ENCODE measurements around the gene PNPLA7. TPM values are rescaled to one million over a fixed set of nuclear protein-coding genes. Genes with fewer than 3 reads are reported as not detected.
A peak's percentile ranks its signal among the peaks of the same experiment; 100 is the strongest.

Gene PNPLA7
- total RNA-seq, 3 donors from 2014 or later (not counting 1 experiment from before 2014, with no cell fraction given): 4.3 to 6.4 (median 4.9) TPM

DNA sequence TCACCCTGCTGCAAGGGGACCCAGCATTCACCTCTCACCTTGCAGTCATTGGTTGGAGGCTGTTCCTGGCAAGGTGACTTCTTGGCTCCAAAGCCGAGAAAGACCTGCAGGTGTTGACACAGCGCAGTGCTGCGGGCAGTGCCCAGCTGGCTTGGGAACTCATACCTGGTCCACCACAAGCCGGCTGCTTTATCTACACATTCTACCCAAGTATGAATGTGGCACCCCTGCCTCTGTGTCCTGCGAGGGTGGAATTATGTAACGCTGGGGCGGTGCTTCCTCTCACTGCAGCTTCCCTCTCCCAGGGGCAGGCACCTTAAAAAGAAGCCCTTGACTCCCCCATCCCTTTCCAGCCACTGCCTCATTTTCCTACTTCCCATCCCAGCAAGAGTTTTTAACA, 42.6 kb upstream of the PNPLA7 start:
- Mint-ChIP-seq H3K27me3 (ENCODE audit: low read depth in 2 of 2) (no peaks in the 10 kb centered on the region), H3K4me3 (peak overlapping the region; percentile 4), H3K36me3 (no peaks in the 10 kb centered on the region), H3K27ac (no peak overlapping the region), H3K4me1 (peaks cover 4 to 10% of the 10 kb centered on the region in 2 donors), H3K9me3 (no peaks in the 10 kb centered on the region)
- Histone ChIP-seq H3K4me1 (ENCODE audit: control insufficient read depth, insufficient read depth, low read length) (peaks cover 17% of the 10 kb centered on the region), H3K27ac (ENCODE audit: low read length) (no peak overlapping the region), H3K9me3 (ENCODE audit: control insufficient read depth, insufficient read depth, low read length) (no peaks in the 10 kb centered on the region), H3K27me3 (ENCODE audit: control insufficient read depth, insufficient read depth, low read length) (no peaks in the 10 kb centered on the region), H3K36me3 (ENCODE audit: control insufficient read depth, insufficient read depth, low read length) (peaks cover 5% of the 10 kb centered on the region), H3K4me3 (ENCODE audit: low read length) (no peak overlapping the region)
- DNase-seq: no peak
- no peak for TF ChIP-seq CTCF (IDR thresholded peaks at IDR 0.05)
- ATAC-seq: no peak
- intact Hi-C loops (cut with micrococcal nuclease): no loop called here
- 76% methylated on average over 7 of the region's 7 CpGs for WGBS (ENCODE audit: insufficient coverage)

DNA sequence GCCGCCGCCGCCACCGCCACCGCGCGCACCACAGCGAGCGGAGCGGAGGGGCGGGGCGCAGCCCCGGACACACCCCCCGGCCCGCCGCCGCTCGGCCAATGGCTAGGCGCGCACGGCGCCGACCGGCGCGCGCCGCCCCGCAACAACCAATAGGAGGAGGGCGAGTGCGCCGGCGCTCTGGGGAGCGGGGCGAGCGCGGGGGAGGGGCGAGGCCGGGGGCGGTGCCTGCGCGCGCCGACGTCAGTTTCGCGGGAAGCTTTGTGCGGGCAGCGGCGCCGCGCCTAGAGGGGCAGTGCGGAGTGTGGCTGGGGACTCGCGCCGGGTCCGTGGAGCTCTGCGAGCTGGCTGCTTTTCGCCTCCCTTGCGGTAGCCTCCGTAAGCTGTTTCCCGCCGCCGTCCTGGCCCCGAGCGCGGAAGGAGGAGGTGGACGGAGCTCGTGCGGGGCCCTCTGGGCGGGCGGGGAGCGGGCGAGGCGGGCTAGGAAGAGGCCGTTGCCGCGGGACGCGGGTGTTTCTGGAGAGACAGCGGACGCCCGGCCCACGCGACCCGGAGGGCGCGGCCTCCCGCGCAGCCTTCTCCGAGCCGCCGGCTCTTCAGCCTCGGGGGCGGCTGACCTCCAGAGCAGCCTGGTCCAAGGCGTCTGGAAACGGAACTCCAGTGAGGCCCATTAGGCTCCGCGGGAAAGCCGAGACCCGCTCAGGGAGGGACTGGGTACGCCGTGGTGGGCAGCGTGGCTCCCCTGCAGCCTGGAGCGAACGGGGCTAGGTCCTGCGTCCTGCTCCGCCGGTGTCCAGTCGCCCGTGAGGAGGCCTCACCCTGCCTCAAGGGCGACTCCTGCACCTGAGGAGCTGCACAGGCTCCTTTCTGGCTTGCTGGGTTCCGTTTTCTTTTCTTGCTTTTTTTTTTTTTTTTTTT, 40.5 kb upstream of the PNPLA7 start, which contains the start of gene ZMYND19:
Gene ZMYND19 (minus strand): TSS at position 44 of the 915 bp plus-strand sequence. CDS start 249 bp downstream, outside the sequence.
- ATAC-seq (peak; percentile 96 to 99 (median 96)), DNase-seq (peak; percentile 91 to 96)
- WGBS (ENCODE audit: insufficient coverage): under 1% methylated on average over 113 of the region's 113 CpGs
- Histone ChIP-seq H3K36me3 (ENCODE audit: control insufficient read depth, insufficient read depth, low read length) (peaks cover 20% of the 10 kb centered on the region), H3K27ac (ENCODE audit: low read length) (peak within 1 kb of the TSS; percentile 57), H3K4me3 (ENCODE audit: low read length) (peak within 1 kb of the TSS; percentile 72), H3K9me3 (ENCODE audit: control insufficient read depth, insufficient read depth, low read length) (no peaks in the 10 kb centered on the region), H3K4me1 (ENCODE audit: control insufficient read depth, insufficient read depth, low read length) (peaks cover 17% of the 10 kb centered on the region), H3K27me3 (ENCODE audit: control insufficient read depth, insufficient read depth, low read length) (no peaks in the 10 kb centered on the region)
- H3K27me3 Mint-ChIP-seq (ENCODE audit: low read depth in 2 of 2): no peaks in the 10 kb centered on the region
- H3K9me3 Mint-ChIP-seq: no peaks in the 10 kb centered on the region
- H3K4me1 Mint-ChIP-seq: peaks cover 6 to 14% of the 10 kb centered on the region in 2 donors
- TF ChIP-seq CTCF (IDR thresholded peaks at IDR 0.05): no peak
- peak within 1 kb of the TSS; percentile 94 for H3K4me3 Mint-ChIP-seq
- intact Hi-C loops (cut with micrococcal nuclease): loop anchor here (2.0 kb wide), 1 partner anchor 14 kb away; the partner anchor contains the start of gene ARRDC1
- H3K36me3 Mint-ChIP-seq: no peaks in the 10 kb centered on the region
- H3K27ac Mint-ChIP-seq: peak within 1 kb of the TSS; percentile 82 to 92

GRCh38 chr9:137590123-137590468, 39.9 kb upstream of the PNPLA7 start:
- H3K9me3 Mint-ChIP-seq: no peaks in the 10 kb centered on the region
- peak overlapping the region in 1 of 2 donors; percentile 92 for H3K27ac Mint-ChIP-seq
- Histone ChIP-seq H3K9me3 (ENCODE audit: control insufficient read depth, insufficient read depth, low read length) (no peaks in the 10 kb centered on the region), H3K36me3 (ENCODE audit: control insufficient read depth, insufficient read depth, low read length) (peaks cover 22% of the 10 kb centered on the region), H3K27me3 (ENCODE audit: control insufficient read depth, insufficient read depth, low read length) (no peaks in the 10 kb centered on the region), H3K27ac (ENCODE audit: low read length) (no peak overlapping the region), H3K4me1 (ENCODE audit: control insufficient read depth, insufficient read depth, low read length) (peaks cover 17% of the 10 kb centered on the region), H3K4me3 (ENCODE audit: low read length) (no peak overlapping the region)
- no peak for TF ChIP-seq CTCF (IDR thresholded peaks at IDR 0.05)
- H3K27me3 Mint-ChIP-seq (ENCODE audit: low read depth in 2 of 2): no peaks in the 10 kb centered on the region
- H3K4me3 Mint-ChIP-seq: no peak overlapping the region
- ATAC-seq (peak in 1 of 3 donors; percentile 1), DNase-seq (no peak)
- WGBS (ENCODE audit: insufficient coverage): under 1% methylated on average over 61 of the region's 61 CpGs
- intact Hi-C loops (cut with micrococcal nuclease): loop anchor here (2.0 kb wide), 1 partner anchor 15 kb away; the partner anchor contains the start of gene ARRDC1
- peaks cover 6 to 14% of the 10 kb centered on the region in 2 donors for H3K4me1 Mint-ChIP-seq
- no peaks in the 10 kb centered on the region for H3K36me3 Mint-ChIP-seq
